Measurements from ENCODE around the gene PC. TPM values are rescaled to one million over a fixed set of nuclear protein-coding genes. Genes with fewer than 3 reads are reported as not detected.

Gene PC
- total RNA-seq, 1 donor from 2014 or later: 45.9 TPM

- no peak overlapping the region for H3K4me3 ChIP-seq (ENCODE audit: low read length in 3 of 3)
- no peaks in the 10 kb centered on the region for H3K9me3 ChIP-seq (ENCODE audit: control insufficient read depth in 3 of 3, low read length in 3 of 3)
- H3K27me3 ChIP-seq (ENCODE audit: control insufficient read depth in 3 of 3, insufficient read depth in 3 of 3, low read length in 3 of 3): no peaks in the 10 kb centered on the region
- H3K36me3 ChIP-seq (ENCODE audit: control insufficient read depth in 3 of 3, insufficient read depth in 3 of 3, low read length in 3 of 3): no peaks in the 10 kb centered on the region
- H3K4me1 ChIP-seq (ENCODE audit: control insufficient read depth in 3 of 3, insufficient read depth in 3 of 3, low read length in 3 of 3): no peaks in the 10 kb centered on the region
- H3K27ac ChIP-seq (ENCODE audit: low read depth, low read length): no peak overlapping the region
- no peak overlapping the region for H3K9ac ChIP-seq (ENCODE audit: low read depth in 1 of 3, low read length in 3 of 3)
Measured at GRCh38 chr11:66915046-66915832, 42.9 kb downstream of the PC start.

DNA sequence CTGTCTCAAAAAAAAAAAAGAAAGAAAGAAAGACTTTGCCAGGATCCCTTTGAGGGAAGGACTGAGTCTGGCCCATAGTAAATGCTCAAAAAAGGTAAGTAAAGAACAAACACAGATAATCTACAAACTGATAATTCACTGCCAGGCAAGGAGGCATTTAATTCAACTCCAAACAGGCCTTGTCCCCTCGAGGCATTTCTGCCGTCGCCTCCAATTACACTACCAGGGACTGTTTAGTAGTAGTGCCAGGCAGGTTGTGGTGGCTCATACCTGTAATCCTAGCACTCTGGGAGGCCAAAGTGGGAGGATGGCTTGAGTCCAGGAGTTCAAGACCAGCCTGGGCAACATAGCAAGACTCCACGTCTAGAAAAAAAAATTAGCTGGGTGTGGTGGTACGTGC, 43.7 kb downstream of the PC start:
- no peak overlapping the region for H3K9ac ChIP-seq (ENCODE audit: low read depth in 1 of 3, low read length in 3 of 3)
- H3K4me3 ChIP-seq (ENCODE audit: low read length in 3 of 3): no peak overlapping the region
- peaks cover 0 to 5% (median 0%) of the 10 kb centered on the region in 3 donors for H3K4me1 ChIP-seq (ENCODE audit: control insufficient read depth in 3 of 3, insufficient read depth in 3 of 3, low read length in 3 of 3)
- H3K36me3 ChIP-seq (ENCODE audit: control insufficient read depth in 3 of 3, insufficient read depth in 3 of 3, low read length in 3 of 3): no peaks in the 10 kb centered on the region
- no peaks in the 10 kb centered on the region for H3K9me3 ChIP-seq (ENCODE audit: control insufficient read depth in 3 of 3, low read length in 3 of 3)
- H3K27ac ChIP-seq (ENCODE audit: low read depth, low read length): no peak overlapping the region
- no peaks in the 10 kb centered on the region for H3K27me3 ChIP-seq (ENCODE audit: control insufficient read depth in 3 of 3, insufficient read depth in 3 of 3, low read length in 3 of 3)

GRCh38 chr11:66912911-66913310, 45.3 kb downstream of the PC start:
- peaks cover 3 to 16% (median 8%) of the 10 kb centered on the region in 3 donors for H3K4me1 ChIP-seq (ENCODE audit: control insufficient read depth in 3 of 3, insufficient read depth in 3 of 3, low read length in 3 of 3)
- H3K4me3 ChIP-seq (ENCODE audit: low read length in 3 of 3): no peak overlapping the region
- no peaks in the 10 kb centered on the region for H3K9me3 ChIP-seq (ENCODE audit: control insufficient read depth in 3 of 3, low read length in 3 of 3)
- H3K9ac ChIP-seq (ENCODE audit: low read depth in 1 of 3, low read length in 3 of 3): no peak overlapping the region
- H3K27me3 ChIP-seq (ENCODE audit: control insufficient read depth in 3 of 3, insufficient read depth in 3 of 3, low read length in 3 of 3): no peaks in the 10 kb centered on the region
- peaks cover 0 to 2% (median 0%) of the 10 kb centered on the region in 3 donors for H3K36me3 ChIP-seq (ENCODE audit: control insufficient read depth in 3 of 3, insufficient read depth in 3 of 3, low read length in 3 of 3)
- no peak overlapping the region for H3K27ac ChIP-seq (ENCODE audit: low read depth, low read length)

DNA sequence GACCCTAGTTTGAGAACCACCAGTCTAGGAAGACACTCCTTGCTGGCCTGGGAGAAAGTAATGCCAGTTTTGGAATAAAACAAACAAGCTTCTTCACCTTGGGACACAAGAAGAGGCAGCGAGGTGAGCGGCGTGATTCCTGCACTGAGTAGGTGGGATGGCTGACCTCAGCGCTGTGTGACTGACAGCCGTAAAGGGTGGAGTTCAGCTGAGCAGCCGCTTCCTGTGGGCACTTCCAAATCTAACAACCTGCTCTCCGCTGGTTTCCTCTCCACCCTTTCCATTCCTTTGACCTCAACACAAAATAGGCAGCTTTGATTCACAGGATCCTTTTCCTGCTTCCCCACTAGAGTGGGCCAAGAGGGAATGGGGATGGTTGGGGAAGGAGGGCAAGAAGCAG, 45.8 kb downstream of the PC start:
- Histone ChIP-seq H3K27me3 (ENCODE audit: control insufficient read depth in 3 of 3, insufficient read depth in 3 of 3, low read length in 3 of 3) (no peaks in the 10 kb centered on the region), H3K9me3 (ENCODE audit: control insufficient read depth in 3 of 3, low read length in 3 of 3) (no peaks in the 10 kb centered on the region), H3K36me3 (ENCODE audit: control insufficient read depth in 3 of 3, insufficient read depth in 3 of 3, low read length in 3 of 3) (peaks cover 0 to 2% (median 0%) of the 10 kb centered on the region in 3 donors), H3K27ac (ENCODE audit: low read depth, low read length) (no peak overlapping the region), H3K4me3 (ENCODE audit: low read length in 3 of 3) (no peak overlapping the region), H3K4me1 (ENCODE audit: control insufficient read depth in 3 of 3, insufficient read depth in 3 of 3, low read length in 3 of 3) (peaks cover 9 to 21% (median 13%) of the 10 kb centered on the region in 3 donors), H3K9ac (ENCODE audit: low read depth in 1 of 3, low read length in 3 of 3) (no peak overlapping the region)

DNA sequence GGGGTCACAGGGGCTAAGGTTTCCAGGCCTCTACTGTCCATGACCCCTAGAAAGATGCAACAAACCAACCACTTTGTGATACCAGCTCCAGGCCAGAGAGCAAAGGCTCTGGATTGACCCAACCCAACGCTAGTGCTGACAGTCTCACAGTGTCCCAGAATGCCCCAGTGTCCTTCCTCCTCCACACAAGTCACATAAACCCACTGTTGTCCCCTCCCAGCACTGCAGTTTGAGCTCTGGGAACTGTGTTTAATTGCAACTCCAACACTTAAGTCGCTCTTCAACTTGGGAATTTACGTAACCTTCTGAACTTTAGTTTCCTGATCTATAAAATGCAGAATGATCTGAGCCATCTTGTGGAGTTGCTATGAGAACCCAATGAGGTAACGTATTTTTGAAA, 47.5 kb downstream of the PC start:
- no peaks in the 10 kb centered on the region for H3K9me3 ChIP-seq (ENCODE audit: control insufficient read depth in 3 of 3, low read length in 3 of 3)
- no peak overlapping the region for H3K27ac ChIP-seq (ENCODE audit: low read depth, low read length)
- H3K36me3 ChIP-seq (ENCODE audit: control insufficient read depth in 3 of 3, insufficient read depth in 3 of 3, low read length in 3 of 3): peaks cover 0 to 2% (median 0%) of the 10 kb centered on the region in 3 donors
- H3K4me1 ChIP-seq (ENCODE audit: control insufficient read depth in 3 of 3, insufficient read depth in 3 of 3, low read length in 3 of 3): peaks cover 14 to 35% (median 26%) of the 10 kb centered on the region in 3 donors
- no peak overlapping the region for H3K4me3 ChIP-seq (ENCODE audit: low read length in 3 of 3)
- H3K9ac ChIP-seq (ENCODE audit: low read depth in 1 of 3, low read length in 3 of 3): no peak overlapping the region
- no peaks in the 10 kb centered on the region for H3K27me3 ChIP-seq (ENCODE audit: control insufficient read depth in 3 of 3, insufficient read depth in 3 of 3, low read length in 3 of 3)

DNA sequence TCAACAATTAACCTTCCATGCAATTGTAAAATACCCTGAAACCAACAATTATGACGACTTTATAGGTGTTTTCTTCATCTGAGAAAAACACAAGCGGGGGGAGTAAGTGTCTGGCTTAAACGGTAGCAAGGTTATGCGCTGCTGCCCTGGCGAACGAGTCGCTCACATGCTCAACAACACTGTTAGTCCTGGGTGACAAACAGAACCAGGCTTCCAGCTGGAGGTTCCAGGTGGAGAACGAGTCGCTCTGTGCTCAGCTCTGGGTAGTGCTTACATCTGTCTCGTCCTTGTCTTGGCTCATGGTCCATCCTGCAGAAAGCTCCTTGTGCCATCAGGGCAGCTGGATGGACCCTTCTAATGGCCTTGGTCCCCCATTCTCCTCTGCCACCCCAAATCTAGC, 48.2 kb downstream of the PC start:
- H3K36me3 ChIP-seq (ENCODE audit: control insufficient read depth in 3 of 3, insufficient read depth in 3 of 3, low read length in 3 of 3): peaks cover 0 to 2% (median 0%) of the 10 kb centered on the region in 3 donors
- no peaks in the 10 kb centered on the region for H3K27me3 ChIP-seq (ENCODE audit: control insufficient read depth in 3 of 3, insufficient read depth in 3 of 3, low read length in 3 of 3)
- H3K9ac ChIP-seq (ENCODE audit: low read depth in 1 of 3, low read length in 3 of 3): no peak overlapping the region
- no peak overlapping the region for H3K27ac ChIP-seq (ENCODE audit: low read depth, low read length)
- H3K9me3 ChIP-seq (ENCODE audit: control insufficient read depth in 3 of 3, low read length in 3 of 3): no peaks in the 10 kb centered on the region
- H3K4me3 ChIP-seq (ENCODE audit: low read length in 3 of 3): no peak overlapping the region
- peaks cover 14 to 35% (median 26%) of the 10 kb centered on the region in 3 donors for H3K4me1 ChIP-seq (ENCODE audit: control insufficient read depth in 3 of 3, insufficient read depth in 3 of 3, low read length in 3 of 3)

DNA sequence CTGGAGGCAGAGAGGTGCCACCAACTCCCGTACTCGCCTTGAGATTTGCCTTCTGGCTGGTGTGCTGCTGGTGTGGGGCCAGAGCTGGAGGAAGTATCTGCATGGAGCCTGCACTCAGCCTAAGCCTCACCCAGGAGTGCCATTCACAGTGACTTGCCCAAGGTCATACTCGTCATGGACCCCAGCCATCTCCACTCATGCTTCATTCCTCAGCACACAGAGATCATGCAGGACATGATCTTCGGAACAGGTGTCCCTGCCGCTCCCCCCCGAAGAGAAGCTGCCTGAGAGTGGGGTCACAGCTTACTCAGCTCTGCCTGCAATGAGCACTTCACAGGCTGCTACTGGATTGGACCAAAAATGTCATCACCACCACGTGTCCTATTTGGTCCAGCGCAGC, 49.0 kb downstream of the PC start:
- Histone ChIP-seq H3K9me3 (ENCODE audit: control insufficient read depth in 3 of 3, low read length in 3 of 3) (no peaks in the 10 kb centered on the region), H3K27me3 (ENCODE audit: control insufficient read depth in 3 of 3, insufficient read depth in 3 of 3, low read length in 3 of 3) (no peaks in the 10 kb centered on the region), H3K4me1 (ENCODE audit: control insufficient read depth in 3 of 3, insufficient read depth in 3 of 3, low read length in 3 of 3) (peaks cover 14 to 35% (median 26%) of the 10 kb centered on the region in 3 donors), H3K4me3 (ENCODE audit: low read length in 3 of 3) (no peak overlapping the region), H3K9ac (ENCODE audit: low read depth in 1 of 3, low read length in 3 of 3) (no peak overlapping the region), H3K36me3 (ENCODE audit: control insufficient read depth in 3 of 3, insufficient read depth in 3 of 3, low read length in 3 of 3) (peaks cover 0 to 2% (median 0%) of the 10 kb centered on the region in 3 donors), H3K27ac (ENCODE audit: low read depth, low read length) (no peak overlapping the region)

- H3K27me3 ChIP-seq (ENCODE audit: control insufficient read depth in 3 of 3, insufficient read depth in 3 of 3, low read length in 3 of 3): no peaks in the 10 kb centered on the region
- H3K9ac ChIP-seq (ENCODE audit: low read depth in 1 of 3, low read length in 3 of 3): no peak overlapping the region
- peaks cover 14 to 35% (median 26%) of the 10 kb centered on the region in 3 donors for H3K4me1 ChIP-seq (ENCODE audit: control insufficient read depth in 3 of 3, insufficient read depth in 3 of 3, low read length in 3 of 3)
- peaks cover 0 to 2% (median 0%) of the 10 kb centered on the region in 3 donors for H3K36me3 ChIP-seq (ENCODE audit: control insufficient read depth in 3 of 3, insufficient read depth in 3 of 3, low read length in 3 of 3)
- H3K4me3 ChIP-seq (ENCODE audit: low read length in 3 of 3): no peak overlapping the region
- H3K9me3 ChIP-seq (ENCODE audit: control insufficient read depth in 3 of 3, low read length in 3 of 3): no peaks in the 10 kb centered on the region
- H3K27ac ChIP-seq (ENCODE audit: low read depth, low read length): no peak overlapping the region
Measured at GRCh38 chr11:66907751-66908630, 50.2 kb downstream of the PC start.

DNA sequence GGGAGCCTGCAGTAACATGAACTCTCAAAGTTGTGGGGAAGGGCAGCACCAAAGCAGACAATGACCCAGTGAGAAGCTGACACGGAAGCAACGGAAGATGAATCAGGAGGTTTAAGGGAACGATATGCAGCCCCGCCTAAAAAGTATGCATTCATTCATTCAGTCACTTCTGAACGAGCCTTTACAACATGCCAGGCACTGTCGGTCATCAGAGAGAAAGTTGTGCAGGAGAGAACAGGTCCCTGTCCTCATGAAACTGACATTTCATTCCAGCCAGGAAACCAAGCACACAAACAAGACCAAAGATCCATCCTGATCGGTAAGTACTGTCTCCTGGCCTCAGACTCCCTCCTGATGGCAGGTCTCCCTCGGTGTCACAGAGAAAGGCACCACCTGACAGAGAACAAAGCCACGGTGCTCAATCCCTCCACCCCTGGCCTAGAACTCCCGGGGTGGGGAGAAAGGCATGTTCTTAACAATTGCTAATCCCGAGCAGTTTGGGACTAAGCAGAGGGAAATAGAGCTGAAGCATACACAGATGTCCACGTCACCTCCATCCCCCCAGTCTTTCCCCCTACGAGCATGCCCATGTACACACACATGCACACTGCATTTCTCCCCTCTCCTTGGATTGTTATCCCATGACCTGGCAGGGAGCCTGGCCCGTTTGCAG, 52.0 kb downstream of the PC start:
- H3K36me3 ChIP-seq (ENCODE audit: control insufficient read depth in 3 of 3, insufficient read depth in 3 of 3, low read length in 3 of 3): peaks cover 0 to 4% (median 0%) of the 10 kb centered on the region in 3 donors
- H3K27me3 ChIP-seq (ENCODE audit: control insufficient read depth in 3 of 3, insufficient read depth in 3 of 3, low read length in 3 of 3): no peaks in the 10 kb centered on the region
- H3K27ac ChIP-seq (ENCODE audit: low read depth, low read length): no peak overlapping the region
- H3K4me1 ChIP-seq (ENCODE audit: control insufficient read depth in 3 of 3, insufficient read depth in 3 of 3, low read length in 3 of 3): peaks cover 14 to 35% (median 26%) of the 10 kb centered on the region in 3 donors
- no peaks in the 10 kb centered on the region for H3K9me3 ChIP-seq (ENCODE audit: control insufficient read depth in 3 of 3, low read length in 3 of 3)
- no peak overlapping the region for H3K4me3 ChIP-seq (ENCODE audit: low read length in 3 of 3)
- no peak overlapping the region for H3K9ac ChIP-seq (ENCODE audit: low read depth in 1 of 3, low read length in 3 of 3)
